Measurements from ENCODE around the gene LYRM4. TPM values are rescaled to one million over a fixed set of nuclear protein-coding genes. Genes with fewer than 3 reads are reported as not detected.

LYRM4 gene
- total RNA-seq, 1 experiment from 2014 or later: 26.1 TPM

DNA sequence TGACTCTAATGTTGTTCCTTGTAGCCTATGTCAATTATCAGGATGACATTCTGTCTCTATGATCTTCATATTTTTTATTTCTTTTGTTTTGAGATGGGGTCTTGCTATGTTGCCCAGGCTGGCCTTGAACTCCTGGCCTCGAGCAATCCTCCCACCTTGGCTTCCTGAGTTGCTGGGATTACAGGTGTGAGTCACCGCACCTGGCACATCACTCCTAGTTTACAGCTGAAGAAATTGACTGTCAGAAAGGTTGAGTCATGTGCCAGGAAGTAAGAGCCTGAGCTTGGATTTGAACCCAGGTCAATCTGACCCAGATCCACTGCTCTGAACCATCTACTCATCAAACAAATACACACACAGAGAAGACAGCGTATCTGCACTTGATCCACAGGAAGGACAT lies 161.2 kb downstream of the LYRM4 start:
- DNase-seq (ENCODE audit: low spot score): no peak

GRCh38 chr6:5098501-5099270 lies 162.1 kb downstream of the LYRM4 start:
- no peak for DNase-seq (ENCODE audit: low spot score)

GRCh38 chr6:5096482-5096881 lies 164.3 kb downstream of the LYRM4 start:
- no peak for DNase-seq (ENCODE audit: low spot score)

GRCh38 chr6:5095236-5095635 lies 165.5 kb downstream of the LYRM4 start:
- DNase-seq (ENCODE audit: low spot score): no peak

DNA sequence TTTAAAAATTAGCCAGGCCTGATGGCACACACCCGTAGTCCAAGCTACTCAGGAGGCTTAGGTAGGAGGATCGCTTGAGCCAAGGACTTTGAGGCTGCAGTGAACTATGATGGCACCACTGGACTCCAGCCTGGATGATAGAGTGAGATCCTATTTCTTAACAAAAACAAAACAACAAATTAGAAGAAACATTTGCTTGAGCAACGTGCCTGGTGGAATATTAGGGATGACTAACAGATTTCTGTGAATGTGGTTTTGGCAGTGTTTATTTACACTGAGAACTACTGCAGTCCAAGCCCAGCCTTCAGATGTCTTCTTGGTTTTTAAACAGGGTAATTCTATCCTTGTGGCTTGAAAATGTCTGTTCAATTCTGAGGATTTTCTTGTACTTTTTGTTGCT lies 166.4 kb downstream of the LYRM4 start:
- DNase-seq (ENCODE audit: low spot score): peak; percentile 66

GRCh38 chr6:5093231-5094015 lies 167.3 kb downstream of the LYRM4 start:
- no peak for DNase-seq (ENCODE audit: low spot score)

DNA sequence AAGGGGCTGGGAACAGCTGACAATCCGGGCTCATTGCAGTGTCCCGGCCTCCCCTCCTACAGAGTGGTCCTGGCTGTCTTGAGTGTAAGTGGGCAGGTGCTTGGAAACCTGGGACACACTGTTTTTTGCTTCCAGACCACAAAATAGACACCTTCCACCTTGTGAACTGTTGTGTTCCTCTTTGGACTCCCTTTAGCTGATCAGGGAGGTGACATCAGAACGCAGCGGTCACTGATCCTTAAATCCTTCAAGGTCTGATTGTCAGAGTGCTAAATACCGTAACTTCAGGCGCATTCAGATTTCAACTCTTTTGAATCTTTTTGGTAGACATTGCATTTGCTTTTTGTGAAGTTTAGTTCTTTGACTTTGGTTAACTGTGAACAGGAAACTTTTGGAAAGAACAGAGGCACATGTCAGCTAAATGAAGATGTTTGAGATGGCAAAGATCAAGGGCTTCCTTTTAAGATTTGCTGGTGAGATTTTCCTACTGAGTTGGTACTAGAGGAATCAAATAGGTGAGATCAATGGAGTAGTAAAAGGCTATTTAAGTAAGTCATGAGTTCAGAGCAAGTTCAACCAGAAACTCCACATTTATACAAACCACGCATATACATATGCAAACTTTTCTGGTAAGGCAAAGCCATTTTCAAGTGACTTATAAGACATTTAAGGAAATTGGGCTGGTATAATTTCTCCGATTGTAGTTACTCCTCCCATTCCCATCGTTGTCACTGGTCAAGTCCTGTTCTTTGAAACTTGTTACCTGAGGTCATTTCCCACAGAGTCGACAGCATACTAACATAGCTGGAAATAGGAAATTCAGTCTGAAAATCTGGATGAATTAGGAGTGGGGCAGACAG lies 169.3 kb downstream of the LYRM4 start:
- DNase-seq (ENCODE audit: low spot score): no peak

GRCh38 chr6:5090603-5091002 lies 170.1 kb downstream of the LYRM4 start:
- no peak for DNase-seq (ENCODE audit: low spot score)

DNA sequence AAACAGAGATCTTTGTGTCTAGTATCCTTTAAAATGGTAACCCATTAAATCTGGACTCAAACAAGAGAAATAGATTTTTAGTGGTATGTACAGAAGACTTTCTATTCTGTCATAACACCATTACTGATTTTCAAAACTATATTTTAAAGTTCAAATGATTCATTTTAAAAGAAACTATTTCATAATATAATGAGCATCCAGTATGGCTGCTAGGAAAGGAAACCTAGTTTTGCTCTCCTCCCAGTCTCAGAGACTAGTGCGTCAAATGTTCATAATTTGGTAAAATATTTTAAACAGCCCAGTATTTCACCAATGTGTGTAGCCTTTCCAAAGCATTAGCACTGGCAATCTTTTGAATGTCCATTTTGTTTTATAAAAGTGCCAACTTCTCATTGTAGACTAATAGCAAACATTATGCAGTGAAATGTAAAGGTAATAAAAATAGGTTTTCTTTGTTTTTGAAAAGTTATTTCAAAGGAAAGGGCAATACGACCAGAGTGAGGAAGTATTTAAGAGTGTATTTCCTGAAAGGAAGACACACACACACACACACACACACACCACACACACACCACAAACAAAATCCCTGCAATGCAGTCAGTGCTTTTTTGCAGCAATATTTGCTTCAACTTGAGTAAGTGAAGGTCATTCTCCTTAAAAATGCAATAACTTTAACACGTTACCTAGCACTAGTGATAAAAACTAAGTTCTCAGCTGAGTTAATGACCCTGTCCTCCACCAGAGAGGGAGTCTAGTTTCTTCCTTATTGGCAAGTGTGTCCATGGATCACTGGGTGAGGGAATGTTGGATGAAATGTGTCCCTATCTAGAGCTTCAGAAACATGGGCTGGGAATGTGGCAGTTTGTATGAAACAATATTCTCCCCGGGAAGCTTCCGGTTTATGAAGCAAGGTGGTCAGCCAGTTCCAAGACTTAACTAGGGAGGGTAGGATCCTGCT lies 171.0 kb downstream of the LYRM4 start:
- no peak for DNase-seq (ENCODE audit: low spot score)

GRCh38 chr6:5088780-5089179 lies 172.0 kb downstream of the LYRM4 start:
- DNase-seq (ENCODE audit: low spot score): no peak

- no peak for DNase-seq (ENCODE audit: low spot score)
Measured at GRCh38 chr6:5087389-5087788, 173.4 kb downstream of the LYRM4 start.

GRCh38 chr6:5086294-5086890 lies 174.4 kb downstream of the LYRM4 start:
- no peak for DNase-seq (ENCODE audit: low spot score)

DNA sequence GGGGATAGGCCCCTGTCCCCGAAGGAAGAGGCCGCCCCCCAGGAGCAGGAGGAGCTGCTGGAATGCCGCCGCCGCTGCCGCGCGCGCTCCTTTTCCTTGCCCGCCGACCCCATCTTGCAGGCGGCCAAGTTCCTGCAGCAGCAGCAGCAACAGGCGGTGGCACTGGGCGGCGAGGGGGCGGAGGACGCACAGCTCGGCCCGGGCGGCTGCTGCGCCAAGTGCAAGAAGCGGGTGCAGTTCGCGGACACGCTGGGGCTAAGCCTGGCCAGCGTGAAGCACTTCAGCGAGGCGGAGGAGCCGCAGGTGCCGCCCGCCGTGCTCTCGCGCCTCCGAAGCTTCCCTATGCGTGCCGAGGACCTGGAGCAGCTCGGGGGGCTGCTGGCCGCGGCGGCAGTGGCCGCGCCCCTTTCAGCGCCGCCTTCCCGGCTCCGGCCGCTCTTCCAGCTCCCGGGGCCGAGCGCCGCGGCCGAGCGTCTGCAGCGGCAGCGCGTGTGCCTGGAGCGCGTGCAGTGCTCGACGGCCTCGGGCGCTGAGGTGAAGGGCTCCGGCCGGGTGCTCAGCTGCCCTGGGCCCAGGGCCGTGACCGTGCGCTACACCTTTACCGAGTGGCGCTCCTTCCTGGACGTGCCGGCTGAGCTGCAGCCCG lies 175.0 kb downstream of the LYRM4 start:
- DNase-seq (ENCODE audit: low spot score): no peak

DNA sequence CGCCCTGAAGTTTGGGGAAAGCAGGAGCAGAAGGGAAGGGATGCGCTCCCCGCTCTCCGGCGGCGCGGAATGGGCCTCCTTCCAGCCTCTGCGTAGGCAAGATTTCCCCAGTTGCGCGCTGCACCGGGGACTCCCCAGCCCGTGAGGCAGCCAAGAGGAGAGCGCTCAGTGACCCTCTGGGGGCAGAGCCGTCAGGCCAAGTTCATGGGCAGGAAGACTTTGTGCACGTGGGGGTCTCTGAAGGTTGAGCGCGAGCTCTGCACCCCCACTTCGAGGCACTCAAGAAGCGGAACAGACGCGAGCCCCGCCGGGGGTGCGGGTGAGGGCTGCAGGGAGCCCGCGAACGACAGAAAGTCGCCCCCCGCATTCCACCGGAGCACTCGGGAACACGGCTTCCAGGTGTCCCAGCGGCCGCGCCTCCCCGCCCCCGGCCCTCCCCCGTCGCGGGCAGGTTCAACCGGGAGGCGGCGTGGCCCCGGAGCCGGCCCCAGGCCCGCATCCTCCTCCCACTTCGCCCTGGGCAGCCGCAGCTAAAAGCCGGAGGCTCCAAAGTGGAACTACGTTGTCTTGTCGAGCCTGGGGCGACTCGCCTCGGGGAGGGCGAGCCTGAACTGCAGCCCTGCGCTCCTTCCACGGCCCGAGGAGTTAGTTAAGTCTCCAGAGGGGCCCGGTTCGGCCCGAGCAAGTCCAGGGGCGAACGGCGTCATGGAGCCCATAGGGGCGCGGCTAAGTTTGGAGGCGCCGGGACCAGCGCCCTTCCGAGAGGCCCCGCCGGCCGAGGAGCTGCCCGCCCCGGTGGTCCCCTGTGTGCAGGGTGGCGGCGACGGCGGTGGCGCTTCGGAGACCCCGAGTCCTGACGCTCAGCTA lies 175.7 kb downstream of the LYRM4 start, which contains the start of gene PPP1R3G:
TSS of gene PPP1R3G (plus strand) at position 561 of the 867 bp plus-strand sequence. CDS start at position 706, 145 bp downstream.
- no peak for DNase-seq (ENCODE audit: low spot score)

DNA sequence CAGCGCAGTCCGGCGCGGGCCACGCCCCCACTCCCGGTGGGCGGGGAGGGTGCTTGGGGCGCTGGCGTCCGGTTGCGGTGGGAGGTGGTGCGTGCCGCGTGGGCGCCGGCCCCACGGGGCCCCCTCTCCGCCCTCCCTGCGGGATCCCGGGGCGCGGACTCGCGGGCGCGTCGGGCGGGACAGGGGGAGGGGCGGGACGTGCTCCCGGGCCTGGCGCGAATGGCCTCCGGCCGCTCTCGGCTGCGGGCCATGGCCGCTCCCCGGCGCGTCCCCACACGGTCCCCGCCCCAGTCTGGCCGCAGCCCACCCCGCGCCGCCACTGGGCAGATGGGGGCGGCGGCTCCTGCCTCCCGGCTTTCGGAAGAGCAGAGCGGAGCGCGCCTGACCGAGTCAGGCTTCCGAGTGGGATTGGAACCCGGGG lies 176.4 kb downstream of the LYRM4 start:
- DNase-seq (ENCODE audit: low spot score): no peak

DNA sequence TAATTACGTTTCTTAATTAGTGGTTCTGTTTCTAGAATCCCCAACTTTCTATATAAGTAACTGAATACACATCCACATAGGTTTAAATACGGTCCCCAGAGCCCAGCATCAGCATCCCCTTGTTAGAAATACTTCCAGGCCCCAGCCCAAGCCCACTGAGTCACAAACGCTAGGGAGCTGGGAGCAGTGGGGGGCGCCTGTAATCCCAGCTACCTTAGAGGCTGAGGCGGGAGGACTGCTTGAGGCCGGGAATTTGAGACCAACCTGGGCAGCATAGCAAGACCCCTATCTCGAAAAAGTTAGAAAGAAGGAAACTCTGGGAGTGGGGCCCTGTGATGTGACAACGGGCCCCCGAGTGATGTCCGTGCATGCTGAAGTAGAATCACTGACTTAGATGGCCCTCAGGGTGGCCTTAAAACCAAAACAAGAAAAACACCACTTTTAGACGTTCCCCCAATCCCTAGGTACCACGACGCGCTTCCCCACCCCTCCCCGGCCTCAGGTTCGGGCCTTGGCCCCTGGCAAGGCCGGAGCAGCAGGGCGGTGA lies 176.9 kb downstream of the LYRM4 start:
- DNase-seq (ENCODE audit: low spot score): no peak

- no peak for DNase-seq (ENCODE audit: low spot score)
Measured at GRCh38 chr6:5083307-5083583, 177.5 kb downstream of the LYRM4 start.

- DNase-seq (ENCODE audit: low spot score): peak; percentile 84
Measured at GRCh38 chr6:5082487-5083306, 178.1 kb downstream of the LYRM4 start.
